H7 (cell line): ENCODE results near the gene ZNF140. TPM values are rescaled to one million over a fixed set of nuclear protein-coding genes. Genes with fewer than 3 reads are reported as not detected.

Experiments used
- DNase-seq: peaks from one replicate; pipeline ENCODE4 v3.0.0; 2012
- H3K27me3 ChIP-seq: 2 replicates; pipeline ENCODE4 v1.6.0; 2011; ENCODE audit warnings: mild to moderate bottlenecking, low read length; ENCODE audit not compliant: control insufficient read depth, insufficient read depth
- H3K36me3 ChIP-seq: replicated peaks from 2 replicates; pipeline ENCODE4 v1.5.1; 2011; ENCODE audit warnings: low read length; ENCODE audit not compliant: control insufficient read depth, insufficient read depth
- H3K4me3 ChIP-seq: 2 replicates; pipeline ENCODE4 v1.5.1; 2011; ENCODE audit warnings: low read depth, mild to moderate bottlenecking, control low read depth, low read length, moderate library complexity; ENCODE audit not compliant: insufficient read depth
- total RNA-seq: library from RNA; depleted of rRNA; stranded (reverse); fragments of >200 nt; shearing (Covaris generic); gene quantifications from 2 replicates; pipeline ENCODE4 v1.2.3, GENCODE V29; 2014; rRNA removed

The ZNF140 gene
- total RNA-seq, result 13.4 and 15.1 TPM in 2 replicates

- no peaks in the 10 kb centered on the region for H3K27me3 ChIP-seq
- H3K36me3 ChIP-seq, result peaks cover 12% of the 10 kb centered on the region
- DNase-seq, result peak; percentile 94
- H3K4me3 ChIP-seq, result peak within 1 kb of the TSS; percentile 90
Measured at GRCh38 chr12:133080368-133081158, at the start of gene ZNF140. ZNF140 (plus strand) TSS chr12:133080923; CDS start chr12:133081321, 398 bp downstream.

GRCh38 chr12:133037207-133038005, 43.3 kb upstream of the ZNF140 start, which contains the start of gene ZNF84:
ZNF84 (plus strand) TSS chr12:133037509; CDS start chr12:133041468, 3,959 bp downstream.
- peak; percentile 92 for DNase-seq
- peak within 1 kb of the TSS; percentile 81 for H3K4me3 ChIP-seq
- H3K36me3 ChIP-seq, result peaks cover 6% of the 10 kb centered on the region
- H3K27me3 ChIP-seq, result no peaks in the 10 kb centered on the region

- H3K27me3 ChIP-seq, result no peaks in the 10 kb centered on the region
- DNase-seq, result no peak
- peaks cover 8% of the 10 kb centered on the region for H3K36me3 ChIP-seq
- peak overlapping the region; percentile 81 for H3K4me3 ChIP-seq
Measured at GRCh38 chr12:133038118-133038709, 42.5 kb upstream of the ZNF140 start.

- no peak for DNase-seq
- H3K4me3 ChIP-seq, result no peak overlapping the region
- H3K27me3 ChIP-seq, result no peaks in the 10 kb centered on the region
- peaks cover 37% of the 10 kb centered on the region for H3K36me3 ChIP-seq
Measured at GRCh38 chr12:133046698-133047097, 34.0 kb upstream of the ZNF140 start.

- no peak for DNase-seq
- no peaks in the 10 kb centered on the region for H3K27me3 ChIP-seq
- H3K36me3 ChIP-seq, result peaks cover 30% of the 10 kb centered on the region
Measured at GRCh38 chr12:133057446-133057845, 23.3 kb upstream of the ZNF140 start.

GRCh38 chr12:133058203-133059113, 22.3 kb upstream of the ZNF140 start:
- H3K27me3 ChIP-seq, result no peaks in the 10 kb centered on the region
- peaks cover 22% of the 10 kb centered on the region for H3K36me3 ChIP-seq
- no peak for DNase-seq
- H3K4me3 ChIP-seq, result no peak overlapping the region

More at GRCh38 chr12:133057446-133057845, 23.3 kb upstream of the ZNF140 start:
- no peak overlapping the region for H3K4me3 ChIP-seq

- Histone ChIP-seq H3K36me3 (peaks cover 9% of the 10 kb centered on the region), H3K4me3 (no peak overlapping the region)
Measured at GRCh38 chr12:133061954-133062353, 18.8 kb upstream of the ZNF140 start.

GRCh38 chr12:133063556-133063955, 17.2 kb upstream of the ZNF140 start:
- Histone ChIP-seq H3K27me3 (no peaks in the 10 kb centered on the region), H3K4me3 (no peak overlapping the region), H3K36me3 (no peaks in the 10 kb centered on the region)
- DNase-seq, result no peak

More at GRCh38 chr12:133061954-133062353, 18.8 kb upstream of the ZNF140 start:
- H3K27me3 ChIP-seq, result no peaks in the 10 kb centered on the region
- DNase-seq, result no peak

GRCh38 chr12:133073836-133074235, 6.9 kb upstream of the ZNF140 start:
- Histone ChIP-seq H3K4me3 (no peak overlapping the region), H3K27me3 (no peaks in the 10 kb centered on the region), H3K36me3 (no peaks in the 10 kb centered on the region)
- no peak for DNase-seq

GRCh38 chr12:133080026-133080367, 726 bp upstream of the ZNF140 start:
- DNase-seq, result peak; percentile 82
- Histone ChIP-seq H3K36me3 (peaks cover 9% of the 10 kb centered on the region), H3K4me3 (peak overlapping the region; percentile 90), H3K27me3 (no peaks in the 10 kb centered on the region)

- H3K4me3 ChIP-seq, result peak overlapping the region; percentile 90
- DNase-seq, result no peak
- peaks cover 17% of the 10 kb centered on the region for H3K36me3 ChIP-seq
- H3K27me3 ChIP-seq, result no peaks in the 10 kb centered on the region
Measured at GRCh38 chr12:133081159-133081780, 547 bp downstream of the ZNF140 start.

GRCh38 chr12:133083345-133083744, 2.6 kb downstream of the ZNF140 start:
- peaks cover 19% of the 10 kb centered on the region for H3K36me3 ChIP-seq
- no peak overlapping the region for H3K4me3 ChIP-seq
- no peaks in the 10 kb centered on the region for H3K27me3 ChIP-seq
- no peak for DNase-seq

GRCh38 chr12:133105620-133106019, 24.9 kb downstream of the ZNF140 start:
- no peak for DNase-seq
- Histone ChIP-seq H3K36me3 (peaks cover 15% of the 10 kb centered on the region), H3K27me3 (no peaks in the 10 kb centered on the region), H3K4me3 (no peak overlapping the region)
